ENCODE measurements around the gene LITAFD.

- TF ChIP-seq, protein P1, sequence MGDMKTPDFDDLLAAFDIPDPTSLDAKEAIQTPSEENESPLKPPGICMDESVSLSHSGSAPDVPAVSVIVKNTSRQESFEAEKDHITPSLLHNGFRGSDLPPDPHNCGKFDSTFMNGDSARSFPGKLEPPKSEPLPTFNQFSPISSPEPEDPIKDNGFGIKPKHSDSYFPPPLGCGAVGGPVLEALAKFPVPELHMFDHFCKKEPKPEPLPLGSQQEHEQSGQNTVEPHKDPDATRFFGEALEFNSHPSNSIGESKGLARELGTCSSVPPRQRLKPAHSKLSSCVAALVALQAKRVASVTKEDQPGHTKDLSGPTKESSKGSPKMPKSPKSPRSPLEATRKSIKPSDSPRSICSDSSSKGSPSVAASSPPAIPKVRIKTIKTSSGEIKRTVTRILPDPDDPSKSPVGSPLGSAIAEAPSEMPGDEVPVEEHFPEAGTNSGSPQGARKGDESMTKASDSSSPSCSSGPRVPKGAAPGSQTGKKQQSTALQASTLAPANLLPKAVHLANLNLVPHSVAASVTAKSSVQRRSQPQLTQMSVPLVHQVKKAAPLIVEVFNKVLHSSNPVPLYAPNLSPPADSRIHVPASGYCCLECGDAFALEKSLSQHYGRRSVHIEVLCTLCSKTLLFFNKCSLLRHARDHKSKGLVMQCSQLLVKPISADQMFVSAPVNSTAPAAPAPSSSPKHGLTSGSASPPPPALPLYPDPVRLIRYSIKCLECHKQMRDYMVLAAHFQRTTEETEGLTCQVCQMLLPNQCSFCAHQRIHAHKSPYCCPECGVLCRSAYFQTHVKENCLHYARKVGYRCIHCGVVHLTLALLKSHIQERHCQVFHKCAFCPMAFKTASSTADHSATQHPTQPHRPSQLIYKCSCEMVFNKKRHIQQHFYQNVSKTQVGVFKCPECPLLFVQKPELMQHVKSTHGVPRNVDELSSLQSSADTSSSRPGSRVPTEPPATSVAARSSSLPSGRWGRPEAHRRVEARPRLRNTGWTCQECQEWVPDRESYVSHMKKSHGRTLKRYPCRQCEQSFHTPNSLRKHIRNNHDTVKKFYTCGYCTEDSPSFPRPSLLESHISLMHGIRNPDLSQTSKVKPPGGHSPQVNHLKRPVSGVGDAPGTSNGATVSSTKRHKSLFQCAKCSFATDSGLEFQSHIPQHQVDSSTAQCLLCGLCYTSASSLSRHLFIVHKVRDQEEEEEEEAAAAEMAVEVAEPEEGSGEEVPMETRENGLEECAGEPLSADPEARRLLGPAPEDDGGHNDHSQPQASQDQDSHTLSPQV (IDR thresholded peaks at IDR 0.05) = no peak
- TF ChIP-seq USF2 (IDR thresholded peaks at IDR 0.05; ENCODE audit: borderline replicate concordance, low read depth, low read length) (no peak), POLR2AphosphoS2 (IDR thresholded peaks at IDR 0.05; ENCODE audit: low read depth, low read length) (0 out of 2 replicates have a peak, but pooled peaks have one; percentile 20), CTCF (IDR thresholded peaks at IDR 0.05 in 2 of 3, conservative IDR thresholded peaks at IDR 0.05 in 1 of 3; ENCODE audit: control insufficient read depth in 2 of 3, extremely low read depth in 1 of 3, insufficient read depth in 1 of 3, low read depth in 3 of 3, low read length in 3 of 3) (no peak), HDAC2 (IDR thresholded peaks at IDR 0.05) (no peak), MTA3 (IDR thresholded peaks at IDR 0.05; ENCODE audit: borderline replicate concordance, low read length) (no peak), TARDBP (IDR thresholded peaks at IDR 0.05; ENCODE audit: borderline replicate concordance) (no peak)
Measured at GRCh38 chr16:8861563-8862308, 20.4 kb upstream of the LITAFD start.
